GM19351 (cell line): Measurements from ENCODE around the gene GPC3.
"Not testable (repeated sequence)": the region's sequence is repeated elsewhere in the genome, so short reads cannot be mapped to it uniquely, and the experiment has no call there.

Experiments used
- ATAC-seq: cut with Tn5 transposase; IDR thresholded peaks from one replicate; pipeline ENCODE4 v1.9.1; 2021; ENCODE audit warnings: mild to moderate bottlenecking, moderate library complexity; ENCODE audit not compliant: unreplicated experiment

The GPC3 gene

GRCh38 chrX:133999031-133999705, 13.8 kb upstream of the GPC3 start:
- ATAC-seq: no peak

GRCh38 chrX:133995759-133996158, 10.4 kb upstream of the GPC3 start:
- ATAC-seq: no peak

GRCh38 chrX:133994576-133994975, 9.2 kb upstream of the GPC3 start:
- no peak for ATAC-seq

GRCh38 chrX:133992882-133993281, 7.5 kb upstream of the GPC3 start:
- no peak for ATAC-seq

GRCh38 chrX:133991814-133992213, 6.4 kb upstream of the GPC3 start:
- ATAC-seq: no peak

- ATAC-seq: not testable (repeated sequence)
Measured at GRCh38 chrX:133991057-133991456, 5.7 kb upstream of the GPC3 start.

GRCh38 chrX:133989993-133990392, 4.6 kb upstream of the GPC3 start:
- ATAC-seq: no peak

GRCh38 chrX:133989490-133989889, 4.1 kb upstream of the GPC3 start:
- no peak for ATAC-seq

- ATAC-seq: no peak
Measured at GRCh38 chrX:133988010-133988409, 2.6 kb upstream of the GPC3 start.

GRCh38 chrX:133987188-133987587, 1.8 kb upstream of the GPC3 start:
- no peak for ATAC-seq

GRCh38 chrX:133985967-133986683, 731 bp upstream of the GPC3 start:
- no peak for ATAC-seq

- ATAC-seq: no peak
Measured at GRCh38 chrX:133984857-133985163, 584 bp downstream of the GPC3 start.

- ATAC-seq: no peak
Measured at GRCh38 chrX:133983974-133984845, 1.2 kb downstream of the GPC3 start.

GRCh38 chrX:133983256-133983973, 2.0 kb downstream of the GPC3 start:
- no peak for ATAC-seq

GRCh38 chrX:133981924-133982323, 3.5 kb downstream of the GPC3 start:
- ATAC-seq: no peak

- no peak for ATAC-seq
Measured at GRCh38 chrX:133980832-133981588, 4.4 kb downstream of the GPC3 start.

- no peak for ATAC-seq
Measured at GRCh38 chrX:133980406-133980805, 5.0 kb downstream of the GPC3 start.

GRCh38 chrX:133979641-133980230, 5.7 kb downstream of the GPC3 start:
- ATAC-seq: no peak

GRCh38 chrX:133973704-133974103, 11.7 kb downstream of the GPC3 start:
- no peak for ATAC-seq

- ATAC-seq: no peak
Measured at GRCh38 chrX:133972916-133973315, 12.5 kb downstream of the GPC3 start.
